SK-N-SH (cell line): Measurements from ENCODE around the gene MYMK. TPM values are rescaled to one million over a fixed set of nuclear protein-coding genes. Genes with fewer than 3 reads are reported as not detected.
A peak's percentile ranks its signal among the peaks of the same experiment; 100 is the strongest.

ENCODE experiments used
- CTCF ChIA-PET: fragments of 300-600, 350-600 bp; formaldehyde crosslinking; extraction: SDS; loops from one replicate; lab custom pipeline; 2021; lab: Yijun Ruan, JAX
- POLR2A ChIA-PET: fragments of 350-600 bp; sonication (Branson Sonifier 250); formaldehyde crosslinking; extraction: SDS; loops from one replicate; lab custom pipeline; 2020; ENCODE audit warnings: antibody characterized with exemption, inconsistent platforms; lab: Yijun Ruan, JAX
- DNase-seq: peaks from one replicate; pipeline ENCODE4 v3.0.0; 2012
- H2AFZ ChIP-seq: fragments of 200-600 bp; sonication (generic); 2 replicates; pipeline ENCODE4 v1.8.1; 2016; ENCODE audit warnings: antibody characterized with exemption, mild to moderate bottlenecking, low read depth
- H3F3A ChIP-seq: fragments of 200-600 bp; sonication (generic); replicated peaks from 2 replicates; pipeline ENCODE3; 2016; ENCODE audit warnings: antibody characterized with exemption, mild to moderate bottlenecking; ENCODE audit not compliant: insufficient read depth
- H3K27ac ChIP-seq, 2 experiments: fragments of 200-500 bp in 1 of 2; fragments of 200-600 bp in 1 of 2; sonication (Bioruptor generic) in 1 of 2; sonication (generic), shearing (Covaris generic) in 1 of 2; 2 replicates each; pipeline versions ENCODE4 v1.5.1 to v1.6.1; 2014 to 2016; ENCODE audit warnings: low read depth in 2 of 2, inconsistent platforms in 1 of 2, low read length in 1 of 2, mild to moderate bottlenecking in 1 of 2, mixed read lengths in 1 of 2
- H3K27me3 ChIP-seq: fragments of 200-600 bp; sonication (generic), shearing (Covaris generic); 2 replicates; pipeline ENCODE4 v1.6.1; 2016; ENCODE audit warnings: mixed run types; ENCODE audit not compliant: insufficient read depth
- H3K36me3 ChIP-seq, 2 experiments: fragments of 200-500 bp in 1 of 2; fragments of 200-600 bp in 1 of 2; sonication (Bioruptor generic) in 1 of 2; sonication (generic) in 1 of 2; replicated peaks in 1 of 2; 2 replicates each; pipeline versions ENCODE3 to v1.5.1; 2014 to 2016; ENCODE audit warnings: low read length in 1 of 2, mild to moderate bottlenecking in 1 of 2; ENCODE audit not compliant: insufficient read depth in 2 of 2, control insufficient read depth in 1 of 2
- H3K4me1 ChIP-seq, 2 experiments: fragments of 200-500 bp in 1 of 2; fragments of 200-600 bp in 1 of 2; sonication (Bioruptor generic) in 1 of 2; sonication (generic), shearing (Covaris generic) in 1 of 2; 2 replicates each; pipeline versions ENCODE4 v1.5.1 to v1.6.1; 2014 to 2016; ENCODE audit warnings: low read depth in 1 of 2, low read length in 1 of 2, mixed run types in 1 of 2; ENCODE audit not compliant: insufficient read depth in 2 of 2, control insufficient read depth in 1 of 2
- H3K4me2 ChIP-seq: fragments of 200-600 bp; sonication (generic), shearing (Covaris generic); 2 replicates; pipeline ENCODE4 v1.6.1; 2017; ENCODE audit warnings: mixed run types
- H3K4me3 ChIP-seq, 2 experiments: fragments of 200-500 bp in 1 of 2; fragments of 200-600 bp in 1 of 2; sonication (Bioruptor generic) in 1 of 2; sonication (generic), shearing (Covaris generic) in 1 of 2; 2 replicates each; pipeline versions ENCODE4 v1.5.1 to v1.8.1; 2014 to 2016; ENCODE audit warnings: low read depth in 2 of 2, inconsistent platforms in 1 of 2, low read length in 1 of 2, mild to moderate bottlenecking in 1 of 2, mixed read lengths in 1 of 2, moderate library complexity in 1 of 2
- H3K79me2 ChIP-seq: fragments of 200-600 bp; sonication (generic); 2 replicates; pipeline ENCODE4 v1.8.1; 2017; ENCODE audit warnings: mild to moderate bottlenecking; ENCODE audit not compliant: insufficient read depth
- H3K9ac ChIP-seq: fragments of 200-600 bp; sonication (generic); 2 replicates; pipeline ENCODE4 v1.6.1; 2017; ENCODE audit warnings: mixed run types
- H3K9me2 ChIP-seq: fragments of 200-600 bp; sonication (generic); 2 replicates; pipeline ENCODE4 v1.6.1; 2017; ENCODE audit warnings: mixed run types
- H3K9me3 ChIP-seq: fragments of 200-600 bp; sonication (generic); 2 replicates; pipeline ENCODE4 v1.6.1; 2017; ENCODE audit warnings: mixed run types, mild to moderate bottlenecking, moderate library complexity
- H4K20me1 ChIP-seq: fragments of 200-600 bp; sonication (generic); 2 replicates; pipeline ENCODE4 v1.6.1; 2017; ENCODE audit warnings: mild to moderate bottlenecking, mixed run types; ENCODE audit not compliant: insufficient read depth
- CHD2 ChIP-seq: fragments of 150-350 bp; IDR thresholded peaks from 2 replicates; pipeline ENCODE4 v1.6.1; 2018; ENCODE audit warnings: low read length; ENCODE audit not compliant: partially characterized antibody
- EP300 ChIP-seq, 2 experiments: IDR thresholded peaks; 2 replicates each; pipeline versions ENCODE4 v1.4.0 to v1.6.1; 2012; ENCODE audit warnings: borderline replicate concordance in 1 of 2, low read depth in 1 of 2, low read length in 1 of 2
- GATA2 ChIP-seq: sonication (generic); formaldehyde crosslinking; IDR thresholded peaks from 2 replicates; pipeline ENCODE4 v1.5.0; 2020; ENCODE audit warnings: mild to moderate bottlenecking, missing genetic modification reagents
- JUND ChIP-seq: IDR thresholded peaks from 2 replicates; pipeline ENCODE4 v1.4.0; 2012
- NFIC ChIP-seq: IDR thresholded peaks from 2 replicates; pipeline ENCODE4 v1.4.0; 2012; ENCODE audit warnings: borderline replicate concordance
- RCOR1 ChIP-seq: fragments of 150-350 bp; IDR thresholded peaks from 2 replicates; pipeline ENCODE4 v1.6.1; 2017; ENCODE audit warnings: antibody characterized with exemption, low read length
- RFX5 ChIP-seq: IDR thresholded peaks from 2 replicates; pipeline ENCODE4 v1.6.1; 2012; ENCODE audit warnings: mild to moderate bottlenecking, improper control_type of control experiment, low read length
- TAF1 ChIP-seq: IDR thresholded peaks from 2 replicates; pipeline ENCODE4 v1.6.1; 2012; ENCODE audit warnings: low read depth, mild to moderate bottlenecking, low read length, moderate library complexity, borderline replicate concordance
- TCF12 ChIP-seq: IDR thresholded peaks from 2 replicates; pipeline ENCODE4 v1.4.0; 2012
- YY1 ChIP-seq: IDR thresholded peaks from 2 replicates; pipeline ENCODE4 v1.4.0; 2012; ENCODE audit warnings: low read depth, mild to moderate bottlenecking
- WGBS: methylation state at CpG from one replicate; pipeline ENCODE4 v1.1.6; 2017; ENCODE audit warnings: low lambda C conversion rate; 5-methylcytosine and 5-hydroxymethylcytosine counted together
- polyA plus RNA-seq, 3 experiments: library from polyadenylated mRNA; depleted of rRNA; stranded (reverse); fragments of >200 nt; gene quantifications; 2 replicates each; pipeline ENCODE4 v1.2.3, GENCODE V29; 2012
- TF ChIP-seq, protein P1 (sequence below): IDR thresholded peaks from 2 replicates; pipeline ENCODE4; 2012

MYMK gene
- polyA plus RNA-seq, 1 of the 3 experiments (the other 2 are of a cell fraction), result not detected

- 51% methylated on average over 15 of the region's 23 CpGs for WGBS
- peak; percentile 88 for DNase-seq
- POLR2A ChIA-PET, result interaction anchor here (0.6 to 1.9 kb wide), 11 partner anchors 8 to 173 kb away, joined by 3 to 8 read pairs (median 4); partner anchors contain the start of genes ADAMTSL2 and DBH
- Histone ChIP-seq H3K79me2 (no peaks in the 10 kb centered on the region), H3K4me2 (no peak overlapping the region)
- TF ChIP-seq RCOR1, result peak; percentile 18; the same call in 1 of the 2 replicates
- TF ChIP-seq CHD2, result peak; percentile 27
- no peak for TF ChIP-seq JUND
- TF ChIP-seq EP300 (IDR thresholded peaks at IDR 0.05; ENCODE audit: borderline replicate concordance in 1 of 2, low read depth in 1 of 2, low read length in 1 of 2), result peak; percentile 8 to 48; a peak in 1 of 4 replicates
- peak; percentile 73 for TF ChIP-seq GATA2 (CRISPR knock-in tag)
- TF ChIP-seq RFX5, result no peak
- TF ChIP-seq, all 33 proteins: peak for 4
- H3K27me3 ChIP-seq, result no peaks in the 10 kb centered on the region
- CTCF ChIA-PET, result interaction anchor here (0.6 to 1.5 kb wide), 4 partner anchors 12 to 91 kb away, joined by 3 to 7 read pairs (median 4); no protein-coding TSS in a partner anchor
- H3K27ac ChIP-seq, result peak overlapping the region in 1 of 2 experiments; percentile 91; a peak in 2 of 4 replicates
- H3F3A ChIP-seq, result no peaks in the 10 kb centered on the region
- H3K36me3 ChIP-seq, result no peaks in the 10 kb centered on the region
- H3K4me1 ChIP-seq, result peaks cover 0 to 44% of the 10 kb centered on the region in 2 experiments; a peak in 1 of 4 replicates
- H4K20me1 ChIP-seq, result no peaks in the 10 kb centered on the region
- H3K9me2 ChIP-seq, result no peaks in the 10 kb centered on the region
- no peaks in the 10 kb centered on the region for H3K9me3 ChIP-seq
- H3K9ac ChIP-seq, result no peak overlapping the region
- no peak overlapping the region for H2AFZ ChIP-seq
- H3K4me3 ChIP-seq, result no peak overlapping the region
Observed at GRCh38 chr9:133505901-133506652, 18.7 kb downstream of the MYMK start.

DNA sequence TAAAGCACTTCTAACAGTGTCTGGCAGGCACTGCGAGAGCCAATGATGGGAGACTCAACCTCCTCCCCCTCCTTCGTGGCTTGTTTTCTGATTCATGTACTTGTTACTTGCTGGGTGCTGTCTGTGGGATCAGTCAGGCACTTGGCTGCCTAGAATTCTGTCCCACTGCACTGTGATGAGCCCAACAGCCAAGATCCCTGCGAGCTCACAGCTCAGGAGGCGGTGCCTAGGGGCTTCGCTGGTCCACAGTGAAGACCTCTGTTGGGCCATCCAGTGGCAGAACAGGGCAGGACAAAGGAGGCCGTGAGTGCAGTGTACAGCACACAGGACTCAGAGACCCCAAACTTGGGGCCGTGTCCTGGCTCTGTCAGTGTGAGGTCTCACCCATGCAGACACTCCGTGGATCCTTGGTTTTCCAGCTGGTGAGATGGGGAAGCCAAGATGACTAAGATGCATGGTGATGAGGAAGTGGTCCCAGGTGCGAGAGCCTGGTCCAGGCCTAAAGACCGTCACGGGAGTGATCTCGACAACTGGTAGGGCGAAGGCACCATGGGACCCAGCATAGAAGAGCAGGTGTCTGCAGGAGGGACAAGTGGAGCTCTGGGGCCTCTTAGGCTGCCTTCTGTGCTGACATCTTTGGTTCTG, 19.5 kb downstream of the MYMK start:
- TF ChIP-seq TAF1 (no peak), TCF12 (no peak), YY1 (no peak), NFIC (no peak)
- TF ChIP-seq, protein P1, sequence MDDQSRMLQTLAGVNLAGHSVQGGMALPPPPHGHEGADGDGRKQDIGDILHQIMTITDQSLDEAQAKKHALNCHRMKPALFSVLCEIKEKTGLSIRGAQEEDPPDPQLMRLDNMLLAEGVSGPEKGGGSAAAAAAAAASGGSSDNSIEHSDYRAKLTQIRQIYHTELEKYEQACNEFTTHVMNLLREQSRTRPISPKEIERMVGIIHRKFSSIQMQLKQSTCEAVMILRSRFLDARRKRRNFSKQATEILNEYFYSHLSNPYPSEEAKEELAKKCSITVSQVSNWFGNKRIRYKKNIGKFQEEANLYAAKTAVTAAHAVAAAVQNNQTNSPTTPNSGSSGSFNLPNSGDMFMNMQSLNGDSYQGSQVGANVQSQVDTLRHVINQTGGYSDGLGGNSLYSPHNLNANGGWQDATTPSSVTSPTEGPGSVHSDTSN, result no peak
- Histone ChIP-seq H3K9me3 (no peaks in the 10 kb centered on the region), H3F3A (no peaks in the 10 kb centered on the region), H3K79me2 (no peaks in the 10 kb centered on the region), H3K4me3 (no peak overlapping the region), H2AFZ (no peak overlapping the region), H3K36me3 (no peaks in the 10 kb centered on the region), H3K9ac (no peak overlapping the region), H3K9me2 (no peaks in the 10 kb centered on the region), H4K20me1 (no peaks in the 10 kb centered on the region), H3K4me1 (peaks cover 0 to 40% of the 10 kb centered on the region in 2 experiments; a peak in 1 of 4 replicates), H3K4me2 (no peak overlapping the region), H3K27me3 (no peaks in the 10 kb centered on the region), H3K27ac (peak overlapping the region in 1 of 2 experiments; percentile 91; a peak in 2 of 4 replicates)
- WGBS, result 79% methylated on average over 12 of the region's 13 CpGs
- peak; percentile 36 for DNase-seq
- ChIA-PET CTCF (interaction anchor here (0.6 to 1.5 kb wide), 5 partner anchors 11 to 276 kb away, joined by 3 to 7 read pairs (median 4); no protein-coding TSS in a partner anchor), POLR2A (interaction anchor here (0.8 to 1.9 kb wide), 8 partner anchors 9 to 156 kb away, joined by 3 to 8 read pairs (median 4); partner anchors contain the start of gene DBH)
